LNCaP clone FGC (cell line): ENCODE results near the gene RFTN2.

ENCODE experiments used
- DNase-seq: peaks from one replicate; pipeline ENCODE4 v3.0.0-alpha.2; 2011; ENCODE audit warnings: low read depth
- H3K4me3 ChIP-seq: 2 replicates; pipeline ENCODE4 v1.5.1; 2011; ENCODE audit warnings: mild to moderate bottlenecking, low read depth, low read length, control low read depth
- CTCF ChIP-seq: IDR thresholded peaks from 2 replicates; pipeline ENCODE4 v1.5.1; 2012; ENCODE audit warnings: mild to moderate bottlenecking; ENCODE audit not compliant: control insufficient read depth, insufficient read depth; ENCODE audit errors: extremely low read depth

RFTN2 gene

GRCh38 chr2:197673106-197673505 is 2.3 kb downstream of the RFTN2 start:
- TF ChIP-seq CTCF, result no peak
- no peak for DNase-seq
- H3K4me3 ChIP-seq, result no peak overlapping the region

- no peak overlapping the region for H3K4me3 ChIP-seq
- no peak for TF ChIP-seq CTCF
- DNase-seq, result no peak
Observed at GRCh38 chr2:197672371-197672893, 3.0 kb downstream of the RFTN2 start.

GRCh38 chr2:197669077-197669476 is 6.3 kb downstream of the RFTN2 start:
- no peak for TF ChIP-seq CTCF
- no peak for DNase-seq
- no peak overlapping the region for H3K4me3 ChIP-seq

GRCh38 chr2:197668296-197668695 is 7.1 kb downstream of the RFTN2 start:
- TF ChIP-seq CTCF, result no peak
- no peak overlapping the region for H3K4me3 ChIP-seq
- DNase-seq, result no peak

GRCh38 chr2:197666277-197666676 is 9.1 kb downstream of the RFTN2 start:
- H3K4me3 ChIP-seq, result no peak overlapping the region
- TF ChIP-seq CTCF, result no peak
- DNase-seq, result no peak

- TF ChIP-seq CTCF, result no peak
- no peak overlapping the region for H3K4me3 ChIP-seq
- no peak for DNase-seq
Observed at GRCh38 chr2:197661626-197662025, 13.8 kb downstream of the RFTN2 start.

- no peak for TF ChIP-seq CTCF
- DNase-seq, result peak; percentile 40
- H3K4me3 ChIP-seq, result no peak overlapping the region
Observed at GRCh38 chr2:197657562-197657961, 17.8 kb downstream of the RFTN2 start.
